ENCODE results near the gene HK1. TPM values are rescaled to one million over a fixed set of nuclear protein-coding genes. Genes with fewer than 3 reads are reported as not detected.
"Not testable (repeated sequence)": the region's sequence is repeated elsewhere in the genome, so short reads cannot be mapped to it uniquely, and the experiment has no call there.

HK1 gene
- total RNA-seq, 1 donor from 2014 or later: 65.6 TPM

- TF ChIP-seq CTCF (IDR thresholded peaks at IDR 0.05; ENCODE audit: unreplicated experiment): no peak
- Mint-ChIP-seq H3K27me3 (ENCODE audit: low read depth) (no peaks in the 10 kb centered on the region), H3K9me3 (no peaks in the 10 kb centered on the region), H3K27ac (no peak overlapping the region), H3K36me3 (no peaks in the 10 kb centered on the region), H3K4me3 (no peak overlapping the region), H3K4me1 (peaks cover 9% of the 10 kb centered on the region)
- no peak for DNase-seq (ENCODE audit: low spot score in 2 of 2, unreplicated experiment in 2 of 2)
These were observed 814 bp downstream of the HK1 start for GRCh38 chr10:69279110-69279509.

GRCh38 chr10:69281507-69282413, 3.5 kb downstream of the HK1 start:
- H3K27me3 Mint-ChIP-seq (ENCODE audit: low read depth): no peaks in the 10 kb centered on the region
- DNase-seq (ENCODE audit: low spot score in 2 of 2, unreplicated experiment in 2 of 2): no peak
- H3K36me3 Mint-ChIP-seq: no peaks in the 10 kb centered on the region
- H3K27ac Mint-ChIP-seq: no peak overlapping the region
- H3K4me3 Mint-ChIP-seq: no peak overlapping the region
- H3K4me1 Mint-ChIP-seq: peaks cover 11% of the 10 kb centered on the region
- no peak for TF ChIP-seq CTCF (IDR thresholded peaks at IDR 0.05; ENCODE audit: unreplicated experiment)
- H3K9me3 Mint-ChIP-seq: no peaks in the 10 kb centered on the region

GRCh38 chr10:69284402-69284801, 6.1 kb downstream of the HK1 start:
- not testable (repeated sequence) for DNase-seq (ENCODE audit: low spot score in 2 of 2, unreplicated experiment in 2 of 2); H3K36me3 Mint-ChIP-seq; H3K27me3 Mint-ChIP-seq (ENCODE audit: low read depth); H3K9me3 Mint-ChIP-seq; H3K4me1 Mint-ChIP-seq; H3K27ac Mint-ChIP-seq; H3K4me3 Mint-ChIP-seq

GRCh38 chr10:69285699-69286098, 7.4 kb downstream of the HK1 start:
- Mint-ChIP-seq H3K27me3 (ENCODE audit: low read depth) (no peaks in the 10 kb centered on the region), H3K4me1 (peaks cover 2% of the 10 kb centered on the region), H3K36me3 (no peaks in the 10 kb centered on the region), H3K9me3 (no peaks in the 10 kb centered on the region), H3K4me3 (no peak overlapping the region), H3K27ac (no peak overlapping the region)
- DNase-seq (ENCODE audit: low spot score in 2 of 2, unreplicated experiment in 2 of 2): no peak
- no peak for TF ChIP-seq CTCF (IDR thresholded peaks at IDR 0.05; ENCODE audit: unreplicated experiment)

GRCh38 chr10:69287181-69287580, 8.9 kb downstream of the HK1 start:
- no peaks in the 10 kb centered on the region for H3K36me3 Mint-ChIP-seq
- no peak for DNase-seq (ENCODE audit: low spot score in 2 of 2, unreplicated experiment in 2 of 2)
- H3K4me1 Mint-ChIP-seq: peaks cover 2% of the 10 kb centered on the region

More at GRCh38 chr10:69287181-69287580, 8.9 kb downstream of the HK1 start:
- Mint-ChIP-seq H3K9me3 (no peaks in the 10 kb centered on the region), H3K4me3 (no peak overlapping the region), H3K27ac (no peak overlapping the region), H3K27me3 (ENCODE audit: low read depth) (no peaks in the 10 kb centered on the region)
- no peak for TF ChIP-seq CTCF (IDR thresholded peaks at IDR 0.05; ENCODE audit: unreplicated experiment)
